ENCODE data around the gene MKRN2.
"Not testable (repeated sequence)": the region's sequence is repeated elsewhere in the genome, so short reads cannot be mapped to it uniquely, and the experiment has no call there.

MKRN2 gene

GRCh38 chr3:12521010-12521409 is 35.9 kb upstream of the MKRN2 start:
- H3K27me3 ChIP-seq = no peaks in the 10 kb centered on the region
- no peak overlapping the region for H3K27ac ChIP-seq
- no peaks in the 10 kb centered on the region for H3K4me1 ChIP-seq
- no peak for TF ChIP-seq Cebpa-rat (IDR thresholded peaks at IDR 0.05)
- H3K4me3 ChIP-seq = no peak overlapping the region
- no peak overlapping the region for H3K4me2 ChIP-seq
- no peak overlapping the region for H3K9ac ChIP-seq
- H3K36me3 ChIP-seq = peaks cover 81% of the 10 kb centered on the region
- peaks cover 6% of the 10 kb centered on the region; the same call in 1 of the 2 replicates for H4K20me1 ChIP-seq
- H3K9me3 ChIP-seq = no peaks in the 10 kb centered on the region

GRCh38 chr3:12522721-12523120 is 34.2 kb upstream of the MKRN2 start:
- no peaks in the 10 kb centered on the region for H3K27me3 ChIP-seq
- no peak overlapping the region for H3K9ac ChIP-seq
- no peak overlapping the region for H3K27ac ChIP-seq
- peaks cover 7% of the 10 kb centered on the region; the same call in 1 of the 2 replicates for H4K20me1 ChIP-seq
- H3K36me3 ChIP-seq = peaks cover 95% of the 10 kb centered on the region
- no peak for TF ChIP-seq Cebpa-rat (IDR thresholded peaks at IDR 0.05)
- no peak overlapping the region for H3K4me2 ChIP-seq
- H3K9me3 ChIP-seq = no peaks in the 10 kb centered on the region
- no peaks in the 10 kb centered on the region for H3K4me1 ChIP-seq
- no peak overlapping the region for H3K4me3 ChIP-seq

- H3K4me1 ChIP-seq = no peaks in the 10 kb centered on the region
- TF ChIP-seq Cebpa-rat (IDR thresholded peaks at IDR 0.05) = no peak
- H3K9me3 ChIP-seq = no peaks in the 10 kb centered on the region
- H3K36me3 ChIP-seq = peaks cover 100% of the 10 kb centered on the region
- H3K4me3 ChIP-seq = no peak overlapping the region
- H3K4me2 ChIP-seq = no peak overlapping the region
- H4K20me1 ChIP-seq = 0 out of 2 replicates have a peak, but pooled peaks cover 5% of the 10 kb centered on the region
- H3K27ac ChIP-seq = no peak overlapping the region
- no peak overlapping the region for H3K9ac ChIP-seq
- H3K27me3 ChIP-seq = no peaks in the 10 kb centered on the region
These were observed 29.1 kb upstream of the MKRN2 start for GRCh38 chr3:12527757-12528143.

GRCh38 chr3:12532182-12532581 is 24.7 kb upstream of the MKRN2 start:
- H3K4me3 ChIP-seq = no peak overlapping the region
- H4K20me1 ChIP-seq = no peaks in the 10 kb centered on the region
- H3K9me3 ChIP-seq = no peaks in the 10 kb centered on the region
- H3K4me1 ChIP-seq = no peaks in the 10 kb centered on the region
- H3K36me3 ChIP-seq = peaks cover 72% of the 10 kb centered on the region
- H3K9ac ChIP-seq = no peak overlapping the region
- TF ChIP-seq Cebpa-rat (IDR thresholded peaks at IDR 0.05) = no peak
- H3K4me2 ChIP-seq = no peak overlapping the region
- no peak overlapping the region for H3K27ac ChIP-seq
- no peaks in the 10 kb centered on the region for H3K27me3 ChIP-seq

GRCh38 chr3:12536423-12536822 is 20.5 kb upstream of the MKRN2 start:
- Histone ChIP-seq H3K4me3 (no peak overlapping the region), H3K4me2 (no peak overlapping the region), H3K27me3 (no peaks in the 10 kb centered on the region), H4K20me1 (no peaks in the 10 kb centered on the region), H3K27ac (no peak overlapping the region), H3K4me1 (no peaks in the 10 kb centered on the region), H3K9me3 (no peaks in the 10 kb centered on the region), H3K9ac (no peak overlapping the region), H3K36me3 (peaks cover 49% of the 10 kb centered on the region)
- TF ChIP-seq Cebpa-rat (IDR thresholded peaks at IDR 0.05) = no peak

GRCh38 chr3:12541625-12542024 is 15.3 kb upstream of the MKRN2 start:
- Histone ChIP-seq H3K9me3 (no peaks in the 10 kb centered on the region), H3K36me3 (peaks cover 32% of the 10 kb centered on the region), H3K4me2 (no peak overlapping the region), H3K27me3 (no peaks in the 10 kb centered on the region), H4K20me1 (no peaks in the 10 kb centered on the region), H3K4me3 (no peak overlapping the region), H3K4me1 (no peaks in the 10 kb centered on the region), H3K9ac (no peak overlapping the region), H3K27ac (no peak overlapping the region)
- no peak for TF ChIP-seq Cebpa-rat (IDR thresholded peaks at IDR 0.05)

GRCh38 chr3:12543497-12543896 is 13.4 kb upstream of the MKRN2 start:
- H3K4me1 ChIP-seq, H3K4me3 ChIP-seq, H3K9ac ChIP-seq, H3K27me3 ChIP-seq, H3K27ac ChIP-seq, H3K9me3 ChIP-seq, H3K4me2 ChIP-seq, H4K20me1 ChIP-seq: not testable (repeated sequence)
- peaks cover 32% of the 10 kb centered on the region for H3K36me3 ChIP-seq
- peak; percentile 25; the same call in 1 of the 2 replicates for TF ChIP-seq Cebpa-rat (IDR thresholded peaks at IDR 0.05)

- Histone ChIP-seq H3K4me3 (no peak overlapping the region), H3K4me1 (no peaks in the 10 kb centered on the region), H3K27ac (no peak overlapping the region), H3K9ac (no peak overlapping the region), H4K20me1 (no peaks in the 10 kb centered on the region), H3K27me3 (no peaks in the 10 kb centered on the region), H3K36me3 (peaks cover 23% of the 10 kb centered on the region), H3K4me2 (no peak overlapping the region), H3K9me3 (no peaks in the 10 kb centered on the region)
- TF ChIP-seq Cebpa-rat (IDR thresholded peaks at IDR 0.05) = no peak
These were observed 12.0 kb upstream of the MKRN2 start for GRCh38 chr3:12544652-12545472.

- no peak for TF ChIP-seq Cebpa-rat (IDR thresholded peaks at IDR 0.05)
- no peaks in the 10 kb centered on the region for H3K4me1 ChIP-seq
- H3K9ac ChIP-seq = no peak within 1 kb of the TSS
- H4K20me1 ChIP-seq = no peaks in the 10 kb centered on the region
- H3K27ac ChIP-seq = no peak within 1 kb of the TSS
- no peak within 1 kb of the TSS for H3K4me3 ChIP-seq
- no peaks in the 10 kb centered on the region for H3K27me3 ChIP-seq
- peaks cover 17% of the 10 kb centered on the region for H3K36me3 ChIP-seq
- no peak within 1 kb of the TSS for H3K4me2 ChIP-seq
- no peaks in the 10 kb centered on the region for H3K9me3 ChIP-seq
These were observed 11.5 kb upstream of the MKRN2 start, which contains the start of gene MKRN2OS for GRCh38 chr3:12545473-12545791. Gene MKRN2OS, minus strand, starts transcription at chr3:12545499. Its CDS starts 35 bp downstream, at chr3:12545464.

GRCh38 chr3:12549971-12550760 is 6.7 kb upstream of the MKRN2 start:
- Histone ChIP-seq H3K4me1 (no peaks in the 10 kb centered on the region), H3K4me3 (no peak overlapping the region), H3K27me3 (peaks cover 10% of the 10 kb centered on the region; the same call in 1 of the 2 replicates), H3K4me2 (no peak overlapping the region), H3K27ac (no peak overlapping the region), H3K9me3 (no peaks in the 10 kb centered on the region), H4K20me1 (no peaks in the 10 kb centered on the region), H3K36me3 (no peaks in the 10 kb centered on the region), H3K9ac (no peak overlapping the region)
- TF ChIP-seq Cebpa-rat (IDR thresholded peaks at IDR 0.05) = no peak
